Neuronal stem cell (in vitro differentiated cells): ENCODE results near the gene RBM22.

Source experiments
- DNase-seq: peaks from one replicate; pipeline ENCODE4 v3.0.0-alpha.2; 2013; ENCODE audit warnings: low spot score
- H2AFZ ChIP-seq: one replicate; pipeline ENCODE4 v1.6.1; 2013; ENCODE audit warnings: mild to moderate bottlenecking, low read length, inconsistent platforms
- H2AK5ac ChIP-seq: 2 replicates; pipeline ENCODE4 v1.6.1; 2013; ENCODE audit warnings: low read depth, mild to moderate bottlenecking, inconsistent platforms, low read length, moderate library complexity, mixed read lengths
- H2BK120ac ChIP-seq: 2 replicates; pipeline ENCODE4 v1.6.1; 2013; ENCODE audit warnings: low read depth, mild to moderate bottlenecking, inconsistent platforms, low read length, moderate library complexity, mixed read lengths
- H2BK12ac ChIP-seq: one replicate; pipeline ENCODE4 v1.6.1; 2013; ENCODE audit warnings: low read length, inconsistent platforms
- H2BK15ac ChIP-seq: 2 replicates; pipeline ENCODE4 v1.6.1; 2013; ENCODE audit warnings: mild to moderate bottlenecking, low read length, inconsistent platforms, mixed read lengths
- H2BK5ac ChIP-seq: one replicate; pipeline ENCODE4 v1.6.1; 2013; ENCODE audit warnings: inconsistent platforms, mild to moderate bottlenecking, low read length, moderate library complexity
- H3K14ac ChIP-seq: one replicate; pipeline ENCODE4 v1.6.1; 2013; ENCODE audit warnings: low read length, inconsistent platforms
- H3K18ac ChIP-seq: 2 replicates; pipeline ENCODE4 v1.6.1; 2013; ENCODE audit warnings: low read length, inconsistent platforms
- H3K23ac ChIP-seq: 2 replicates; pipeline ENCODE4 v1.6.1; 2013; ENCODE audit warnings: low read depth, mild to moderate bottlenecking, mixed read lengths, low read length, inconsistent platforms; ENCODE audit not compliant: poor library complexity
- H3K27ac ChIP-seq: replicated peaks from 3 replicates; pipeline ENCODE4 v1.5.1; 2013; ENCODE audit warnings: low read length, inconsistent platforms
- H3K27me3 ChIP-seq, 3 experiments: 2 replicates each; pipeline ENCODE4 v1.6.1; 2013; ENCODE audit warnings: low read length in 3 of 3, mild to moderate bottlenecking in 2 of 3, inconsistent platforms in 1 of 3, low read depth in 1 of 3, mixed read lengths in 1 of 3, moderate library complexity in 1 of 3; ENCODE audit not compliant: control insufficient read depth in 3 of 3, insufficient read depth in 3 of 3
- H3K36me3 ChIP-seq, 2 donors: replicated peaks in 1 of 2; 2 replicates each; pipeline ENCODE4 v1.6.1; 2013; ENCODE audit warnings: low read length in 2 of 2; ENCODE audit not compliant: control insufficient read depth in 2 of 2, insufficient read depth in 2 of 2
- H3K4ac ChIP-seq: 2 replicates; pipeline ENCODE4 v1.6.1; 2013; ENCODE audit warnings: inconsistent platforms, mild to moderate bottlenecking, low read length, moderate library complexity
- H3K4me1 ChIP-seq, 2 donors: 1 replicate in 1 of 2; 2 replicates in 1 of 2; pipeline ENCODE4 v1.6.1; 2013; ENCODE audit warnings: low read length in 2 of 2, low read depth in 1 of 2; ENCODE audit not compliant: control insufficient read depth in 2 of 2, insufficient read depth in 1 of 2
- H3K4me2 ChIP-seq: one replicate; pipeline ENCODE4 v1.6.1; 2013; ENCODE audit warnings: mild to moderate bottlenecking, low read length, inconsistent platforms; ENCODE audit not compliant: insufficient read depth, poor library complexity, severe bottlenecking
- H3K4me3 ChIP-seq, 2 donors: 2 replicates each; pipeline ENCODE4 v1.5.1; 2013; ENCODE audit warnings: low read length in 2 of 2, mild to moderate bottlenecking in 2 of 2, inconsistent platforms in 1 of 2, moderate library complexity in 1 of 2
- H3K79me1 ChIP-seq: one replicate; pipeline ENCODE4 v1.6.1; 2013; ENCODE audit warnings: low read depth, mild to moderate bottlenecking, inconsistent platforms, low read length, moderate library complexity
- H3K9ac ChIP-seq: one replicate; pipeline ENCODE4 v1.6.1; 2013; ENCODE audit warnings: mild to moderate bottlenecking, low read depth, low read length, inconsistent platforms; ENCODE audit not compliant: poor library complexity
- H3K9me3 ChIP-seq, 2 donors: replicated peaks in 1 of 2; 2 replicates each; pipeline versions ENCODE3 to v1.6.1; 2013; ENCODE audit warnings: low read length in 2 of 2, mild to moderate bottlenecking in 2 of 2, inconsistent platforms in 1 of 2, low read depth in 1 of 2, mixed read lengths in 1 of 2, moderate library complexity in 1 of 2; ENCODE audit not compliant: control insufficient read depth in 2 of 2, insufficient read depth in 1 of 2
- H4K8ac ChIP-seq: one replicate; pipeline ENCODE4 v1.6.1; 2013; ENCODE audit warnings: low read depth, mild to moderate bottlenecking, inconsistent platforms, low read length, moderate library complexity
- H4K91ac ChIP-seq: one replicate; pipeline ENCODE4 v1.6.1; 2013; ENCODE audit warnings: low read length, low read depth, mild to moderate bottlenecking, inconsistent platforms; ENCODE audit not compliant: poor library complexity
- WGBS, 2 donors: extraction: QIAGEN DNeasy Blood & Tissue Kit; methylation state at CpG; one replicate each; pipeline ENCODE4 v1.1.7; 2013; ENCODE audit warnings: missing lambda C conversion rate in 2 of 2, mixed read lengths in 1 of 2; ENCODE audit not compliant: insufficient read length in 2 of 2, insufficient replicate concordance in 1 of 2; ENCODE audit errors: extremely low coverage in 2 of 2; 5-methylcytosine and 5-hydroxymethylcytosine counted together

Gene RBM22

GRCh38 chr5:150740992-150741391, 40.1 kb upstream of the RBM22 start:
- no peak overlapping the region for H3K4ac ChIP-seq
- peaks cover 0 to 20% of the 10 kb centered on the region in 2 donors for H3K9me3 ChIP-seq
- H4K8ac ChIP-seq, result no peak overlapping the region
- H2BK120ac ChIP-seq, result no peak overlapping the region
- no peak overlapping the region for H2BK12ac ChIP-seq
- H3K9ac ChIP-seq, result no peak overlapping the region
- no peak overlapping the region for H2AFZ ChIP-seq
- no peak overlapping the region for H2AK5ac ChIP-seq
- H3K18ac ChIP-seq, result no peak overlapping the region
- H3K23ac ChIP-seq, result no peak overlapping the region
- DNase-seq, result no peak
- peaks cover 3 to 31% of the 10 kb centered on the region in 2 donors for H3K36me3 ChIP-seq
- no peaks in the 10 kb centered on the region for H3K79me1 ChIP-seq
- H3K4me2 ChIP-seq, result no peak overlapping the region
- no peak overlapping the region for H3K27ac ChIP-seq
- H3K27me3 ChIP-seq, result no peaks in the 10 kb centered on the region
- no peak overlapping the region for H2BK5ac ChIP-seq
- H3K14ac ChIP-seq, result no peak overlapping the region
- H4K91ac ChIP-seq, result no peak overlapping the region
- H3K4me3 ChIP-seq, result no peak overlapping the region
- no peaks in the 10 kb centered on the region for H3K4me1 ChIP-seq
- H2BK15ac ChIP-seq, result no peak overlapping the region

DNA sequence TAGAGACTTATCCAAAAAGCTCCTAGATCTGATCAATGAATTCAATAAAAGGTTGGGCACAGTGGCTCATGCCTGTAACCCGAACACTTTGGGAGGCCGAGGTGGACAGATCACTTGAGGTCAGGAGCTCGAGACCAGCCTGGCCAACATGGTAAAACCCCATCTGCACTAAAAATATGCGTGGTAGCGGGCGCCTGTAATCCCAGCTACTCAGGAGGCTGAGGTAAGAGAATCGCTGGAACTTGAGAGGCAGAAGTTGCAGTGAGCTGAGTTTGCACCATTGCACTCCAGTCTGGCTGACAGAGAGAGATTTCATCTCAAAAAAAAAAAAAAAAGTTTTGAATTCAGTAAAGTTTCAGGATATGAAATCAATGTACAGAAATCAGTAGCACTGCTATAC, 38.0 kb upstream of the RBM22 start:
- peaks cover 3% of the 10 kb centered on the region for H3K79me1 ChIP-seq
- H3K27ac ChIP-seq, result no peak overlapping the region
- H3K4me3 ChIP-seq, result no peak overlapping the region
- no peaks in the 10 kb centered on the region for H3K4me1 ChIP-seq
- H2BK12ac ChIP-seq, result no peak overlapping the region
- H3K9me3 ChIP-seq, result peaks cover 0 to 28% of the 10 kb centered on the region in 2 donors
- H3K23ac ChIP-seq, result no peak overlapping the region
- no peak overlapping the region for H2AK5ac ChIP-seq
- WGBS, 2 donors, result no CpG with 5 or more reads among the region's 7 CpGs
- no peak overlapping the region for H3K14ac ChIP-seq
- H4K8ac ChIP-seq, result no peak overlapping the region
- H3K4ac ChIP-seq, result no peak overlapping the region
- no peak overlapping the region for H4K91ac ChIP-seq
- no peaks in the 10 kb centered on the region for H3K27me3 ChIP-seq
- H3K36me3 ChIP-seq, result peaks cover 3 to 52% of the 10 kb centered on the region in 2 donors
- no peak overlapping the region for H2AFZ ChIP-seq
- H2BK120ac ChIP-seq, result no peak overlapping the region
- H2BK5ac ChIP-seq, result no peak overlapping the region
- H3K4me2 ChIP-seq, result no peak overlapping the region
- no peak overlapping the region for H2BK15ac ChIP-seq
- no peak overlapping the region for H3K9ac ChIP-seq
- H3K18ac ChIP-seq, result no peak overlapping the region
- DNase-seq, result no peak

- Histone ChIP-seq H3K27me3 (no peaks in the 10 kb centered on the region), H3K18ac (no peak overlapping the region), H3K9ac (no peak overlapping the region), H3K14ac (no peak overlapping the region), H2BK5ac (no peak overlapping the region), H3K4ac (no peak overlapping the region), H4K8ac (no peak overlapping the region), H2AFZ (no peak overlapping the region), H2BK120ac (no peak overlapping the region), H2AK5ac (no peak overlapping the region), H3K4me3 (no peak overlapping the region), H3K27ac (no peak overlapping the region), H3K4me2 (no peak overlapping the region), H3K79me1 (peaks cover 5% of the 10 kb centered on the region), H3K23ac (no peak overlapping the region), H2BK15ac (no peak overlapping the region), H3K9me3 (peaks cover 0 to 22% of the 10 kb centered on the region in 2 donors), H4K91ac (no peak overlapping the region), H3K4me1 (no peaks in the 10 kb centered on the region), H2BK12ac (no peak overlapping the region), H3K36me3 (peaks cover 12 to 67% of the 10 kb centered on the region in 2 donors)
- no CpG with 5 or more reads among the region's 7 CpGs for WGBS, 2 donors
- no peak for DNase-seq
Observed at GRCh38 chr5:150734579-150735384, 33.9 kb upstream of the RBM22 start.

- H3K79me1 ChIP-seq, result peaks cover 5% of the 10 kb centered on the region
- H4K91ac ChIP-seq, result no peak overlapping the region
- no peak overlapping the region for H2AK5ac ChIP-seq
- H3K36me3 ChIP-seq, result peaks cover 13 to 88% of the 10 kb centered on the region in 2 donors
- H2BK5ac ChIP-seq, result no peak overlapping the region
- no peak overlapping the region for H3K23ac ChIP-seq
- H2BK120ac ChIP-seq, result no peak overlapping the region
- H3K14ac ChIP-seq, result no peak overlapping the region
- no peak overlapping the region for H3K27ac ChIP-seq
- H3K4me3 ChIP-seq, result no peak overlapping the region
- no peak overlapping the region for H3K9ac ChIP-seq
- no peaks in the 10 kb centered on the region for H3K4me1 ChIP-seq
- WGBS, 2 donors, result no CpG with 5 or more reads among the region's 6 CpGs
- H2BK15ac ChIP-seq, result no peak overlapping the region
- H3K27me3 ChIP-seq, result no peaks in the 10 kb centered on the region
- no peak overlapping the region for H3K4ac ChIP-seq
- H4K8ac ChIP-seq, result no peak overlapping the region
- H2BK12ac ChIP-seq, result no peak overlapping the region
- DNase-seq, result no peak
- H3K9me3 ChIP-seq, result peaks cover 0 to 15% of the 10 kb centered on the region in 2 donors
- no peak overlapping the region for H3K4me2 ChIP-seq
- H2AFZ ChIP-seq, result no peak overlapping the region
- H3K18ac ChIP-seq, result no peak overlapping the region
Observed at GRCh38 chr5:150731669-150732242, 30.9 kb upstream of the RBM22 start.
